Measurements from ENCODE around the gene MEGF9.

Gene MEGF9

GRCh38 chr9:120724757-120725400, 10.6 kb upstream of the MEGF9 start:
- no peak overlapping the region for H3K18ac ChIP-seq (ENCODE audit: low read length)

DNA sequence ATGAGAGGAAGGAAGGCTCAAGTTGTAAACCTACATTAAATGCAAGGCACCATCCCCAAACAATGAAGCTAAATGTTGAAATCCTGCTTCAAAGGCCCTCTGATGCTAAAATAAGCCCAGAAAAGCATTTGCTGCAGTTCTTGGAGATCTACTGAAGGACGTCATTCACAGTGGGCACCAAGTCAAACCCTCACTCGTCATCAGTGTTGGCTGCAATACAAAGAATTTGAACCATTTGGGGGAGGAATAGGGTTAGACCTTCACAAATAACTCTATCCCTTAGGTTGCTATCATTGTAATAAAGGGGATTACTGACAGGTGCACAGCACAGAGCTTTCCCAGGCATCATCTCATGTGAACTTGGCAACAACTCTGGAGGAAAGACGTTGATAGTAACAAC, 9.3 kb upstream of the MEGF9 start:
- WGBS (ENCODE audit: extremely low coverage, insufficient coverage, insufficient read length): no CpG with 5 or more reads among the region's 3 CpGs
- H3K9me3 ChIP-seq (ENCODE audit: insufficient read depth, low read depth, low read length): no peaks in the 10 kb centered on the region
- no peaks in the 10 kb centered on the region for H3K27me3 ChIP-seq (ENCODE audit: insufficient read depth, low read length)

More at GRCh38 chr9:120724757-120725400, 10.6 kb upstream of the MEGF9 start:
- H3K27ac ChIP-seq (ENCODE audit: low read depth, low read length): no peak overlapping the region
- H3K4ac ChIP-seq (ENCODE audit: low read depth, low read length): no peak overlapping the region
- H3K27me3 ChIP-seq (ENCODE audit: insufficient read depth, low read length): no peaks in the 10 kb centered on the region
- H2AFZ ChIP-seq (ENCODE audit: insufficient read depth, low read length, poor library complexity): no peak overlapping the region
- H3K9me3 ChIP-seq (ENCODE audit: insufficient read depth, low read depth, low read length): no peaks in the 10 kb centered on the region
- no peak overlapping the region for H3K4me3 ChIP-seq (ENCODE audit: low read depth, low read length)
- no peaks in the 10 kb centered on the region for H3K36me3 ChIP-seq (ENCODE audit: control insufficient read depth in 1 of 2, insufficient read depth in 2 of 2, low read length in 2 of 2)
- no peak overlapping the region for H2BK5ac ChIP-seq (ENCODE audit: low read depth, low read length, poor library complexity)
- H3K79me2 ChIP-seq (ENCODE audit: control insufficient read depth, insufficient read depth, low read length, poor library complexity): no peaks in the 10 kb centered on the region
- H2AK5ac ChIP-seq (ENCODE audit: low read length): no peak overlapping the region
- H3K14ac ChIP-seq (ENCODE audit: low read length): no peak overlapping the region
- no peak overlapping the region for H3K9ac ChIP-seq (ENCODE audit: low read length)
- no peaks in the 10 kb centered on the region for H3K4me1 ChIP-seq (ENCODE audit: control insufficient read depth in 1 of 2, insufficient read depth in 2 of 2, low read length in 2 of 2)
- no peak overlapping the region for H2BK12ac ChIP-seq (ENCODE audit: low read length)
- H4K12ac ChIP-seq (ENCODE audit: low read depth, low read length): no peak overlapping the region
- no peak overlapping the region for H4K8ac ChIP-seq (ENCODE audit: low read depth, low read length)
- H3K23ac ChIP-seq (ENCODE audit: low read length): no peak overlapping the region
- no peak overlapping the region for H3K4me2 ChIP-seq (ENCODE audit: low read length)
- DNase-seq: no peak
- no peak overlapping the region for H2BK120ac ChIP-seq (ENCODE audit: insufficient read depth, low read length, poor library complexity)
- no peak overlapping the region for H4K91ac ChIP-seq (ENCODE audit: low read depth, low read length)
- no peaks in the 10 kb centered on the region for H3K79me1 ChIP-seq (ENCODE audit: low read length)
- WGBS (ENCODE audit: extremely low coverage, insufficient coverage, insufficient read length): no CpG with 5 or more reads among the region's 1 CpG

GRCh38 chr9:120720404-120720803, 6.1 kb upstream of the MEGF9 start:
- no peaks in the 10 kb centered on the region for H3K27me3 ChIP-seq (ENCODE audit: insufficient read depth, low read length)
- H2BK5ac ChIP-seq (ENCODE audit: low read depth, low read length, poor library complexity): no peak overlapping the region
- DNase-seq: no peak
- no peak overlapping the region for H3K23ac ChIP-seq (ENCODE audit: low read length)
- H4K8ac ChIP-seq (ENCODE audit: low read depth, low read length): no peak overlapping the region
- no peaks in the 10 kb centered on the region for H3K36me3 ChIP-seq (ENCODE audit: control insufficient read depth in 1 of 2, insufficient read depth in 2 of 2, low read length in 2 of 2)
- no peak overlapping the region for H3K18ac ChIP-seq (ENCODE audit: low read length)
- H3K79me1 ChIP-seq (ENCODE audit: low read length): no peaks in the 10 kb centered on the region
- H4K91ac ChIP-seq (ENCODE audit: low read depth, low read length): no peak overlapping the region
- no peak overlapping the region for H3K14ac ChIP-seq (ENCODE audit: low read length)
- H3K9ac ChIP-seq (ENCODE audit: low read length): no peak overlapping the region
- no peak overlapping the region for H2AFZ ChIP-seq (ENCODE audit: insufficient read depth, low read length, poor library complexity)
- H3K4ac ChIP-seq (ENCODE audit: low read depth, low read length): no peak overlapping the region
- H3K4me1 ChIP-seq (ENCODE audit: control insufficient read depth in 1 of 2, insufficient read depth in 2 of 2, low read length in 2 of 2): no peaks in the 10 kb centered on the region
- no peaks in the 10 kb centered on the region for H3K9me3 ChIP-seq (ENCODE audit: insufficient read depth, low read depth, low read length)
- no peak overlapping the region for H3K4me3 ChIP-seq (ENCODE audit: low read depth, low read length)
- WGBS (ENCODE audit: extremely low coverage, insufficient coverage, insufficient read length): no CpG with 5 or more reads among the region's 4 CpGs
- no peak overlapping the region for H2BK12ac ChIP-seq (ENCODE audit: low read length)
- no peak overlapping the region for H3K4me2 ChIP-seq (ENCODE audit: low read length)
- no peak overlapping the region for H4K12ac ChIP-seq (ENCODE audit: low read depth, low read length)
- H3K27ac ChIP-seq (ENCODE audit: low read depth, low read length): no peak overlapping the region
- no peak overlapping the region for H2AK5ac ChIP-seq (ENCODE audit: low read length)
- no peak overlapping the region for H2BK120ac ChIP-seq (ENCODE audit: insufficient read depth, low read length, poor library complexity)
- no peaks in the 10 kb centered on the region for H3K79me2 ChIP-seq (ENCODE audit: control insufficient read depth, insufficient read depth, low read length, poor library complexity)

More for the DNA sequence above, 9.3 kb upstream of the MEGF9 start:
- Histone ChIP-seq H3K4ac (ENCODE audit: low read depth, low read length) (no peak overlapping the region), H3K27ac (ENCODE audit: low read depth, low read length) (no peak overlapping the region), H2BK12ac (ENCODE audit: low read length) (no peak overlapping the region), H4K8ac (ENCODE audit: low read depth, low read length) (no peak overlapping the region), H3K36me3 (ENCODE audit: control insufficient read depth in 1 of 2, insufficient read depth in 2 of 2, low read length in 2 of 2) (no peaks in the 10 kb centered on the region), H2BK120ac (ENCODE audit: insufficient read depth, low read length, poor library complexity) (no peak overlapping the region), H3K4me3 (ENCODE audit: low read depth, low read length) (no peak overlapping the region), H3K4me2 (ENCODE audit: low read length) (no peak overlapping the region), H3K18ac (ENCODE audit: low read length) (no peak overlapping the region), H3K14ac (ENCODE audit: low read length) (no peak overlapping the region), H3K4me1 (ENCODE audit: control insufficient read depth in 1 of 2, insufficient read depth in 2 of 2, low read length in 2 of 2) (no peaks in the 10 kb centered on the region), H2AK5ac (ENCODE audit: low read length) (no peak overlapping the region), H4K12ac (ENCODE audit: low read depth, low read length) (no peak overlapping the region), H4K91ac (ENCODE audit: low read depth, low read length) (no peak overlapping the region), H3K79me1 (ENCODE audit: low read length) (no peaks in the 10 kb centered on the region), H2AFZ (ENCODE audit: insufficient read depth, low read length, poor library complexity) (no peak overlapping the region), H3K9ac (ENCODE audit: low read length) (no peak overlapping the region), H3K23ac (ENCODE audit: low read length) (no peak overlapping the region), H3K79me2 (ENCODE audit: control insufficient read depth, insufficient read depth, low read length, poor library complexity) (no peaks in the 10 kb centered on the region), H2BK5ac (ENCODE audit: low read depth, low read length, poor library complexity) (no peak overlapping the region)
- DNase-seq: no peak

- no peak overlapping the region for H2BK12ac ChIP-seq (ENCODE audit: low read length)
- no peak overlapping the region for H3K4me3 ChIP-seq (ENCODE audit: low read depth, low read length)
- H4K8ac ChIP-seq (ENCODE audit: low read depth, low read length): no peak overlapping the region
- no peak overlapping the region for H3K9ac ChIP-seq (ENCODE audit: low read length)
- no peaks in the 10 kb centered on the region for H3K9me3 ChIP-seq (ENCODE audit: insufficient read depth, low read depth, low read length)
- H3K4me1 ChIP-seq (ENCODE audit: control insufficient read depth in 1 of 2, insufficient read depth in 2 of 2, low read length in 2 of 2): peaks cover 6% of the 10 kb centered on the region in 2 experiments
- no peak overlapping the region for H3K14ac ChIP-seq (ENCODE audit: low read length)
- H2AFZ ChIP-seq (ENCODE audit: insufficient read depth, low read length, poor library complexity): no peak overlapping the region
- H3K79me2 ChIP-seq (ENCODE audit: control insufficient read depth, insufficient read depth, low read length, poor library complexity): peaks cover 5% of the 10 kb centered on the region
- H3K27ac ChIP-seq (ENCODE audit: low read depth, low read length): no peak overlapping the region
- H3K23ac ChIP-seq (ENCODE audit: low read length): no peak overlapping the region
- no peak overlapping the region for H3K4me2 ChIP-seq (ENCODE audit: low read length)
- no peak overlapping the region for H3K4ac ChIP-seq (ENCODE audit: low read depth, low read length)
- no peak overlapping the region for H3K18ac ChIP-seq (ENCODE audit: low read length)
- WGBS (ENCODE audit: extremely low coverage, insufficient coverage, insufficient read length): no CpG with 5 or more reads among the region's 3 CpGs
- H2AK5ac ChIP-seq (ENCODE audit: low read length): no peak overlapping the region
- peaks cover 7% of the 10 kb centered on the region for H3K79me1 ChIP-seq (ENCODE audit: low read length)
- no peak overlapping the region for H4K91ac ChIP-seq (ENCODE audit: low read depth, low read length)
- peaks cover 6% of the 10 kb centered on the region for H3K27me3 ChIP-seq (ENCODE audit: insufficient read depth, low read length)
- no peak overlapping the region for H4K12ac ChIP-seq (ENCODE audit: low read depth, low read length)
- no peak overlapping the region for H2BK5ac ChIP-seq (ENCODE audit: low read depth, low read length, poor library complexity)
- no peak overlapping the region for H2BK120ac ChIP-seq (ENCODE audit: insufficient read depth, low read length, poor library complexity)
- no peak for DNase-seq
- no peaks in the 10 kb centered on the region for H3K36me3 ChIP-seq (ENCODE audit: control insufficient read depth in 1 of 2, insufficient read depth in 2 of 2, low read length in 2 of 2)
Measured at GRCh38 chr9:120718316-120718715, 4.0 kb upstream of the MEGF9 start.

Data from trophoblast cell (in vitro differentiated cells and primary cell).